HG02884 (cell line): ENCODE data around the gene TPM1.

Source experiments
- ATAC-seq: cut with Tn5 transposase; IDR thresholded peaks from one replicate; pipeline ENCODE4 v1.9.1; 2021; ENCODE audit warnings: mild to moderate bottlenecking, moderate library complexity; ENCODE audit not compliant: unreplicated experiment

The TPM1 gene

DNA sequence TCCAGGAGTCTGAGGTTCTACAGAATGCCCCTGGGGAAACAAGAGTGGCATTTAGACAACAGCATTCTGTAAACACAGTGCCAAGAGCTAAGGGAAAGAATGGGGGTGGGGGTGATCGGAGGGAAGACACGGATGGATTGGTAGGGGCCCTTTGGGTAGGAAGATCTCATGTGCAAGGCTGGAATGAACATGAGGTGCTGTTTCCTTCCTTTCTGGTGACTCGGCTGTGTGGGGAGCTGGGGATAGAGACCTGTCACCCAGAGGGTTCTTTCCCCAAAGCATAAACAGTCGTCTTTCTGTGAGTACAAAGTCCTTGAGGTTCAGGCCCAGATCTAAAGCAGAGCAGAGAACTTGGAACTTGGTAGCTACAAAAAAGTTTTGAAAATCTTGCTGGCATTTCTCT, 11.7 kb downstream of the TPM1 start:
- no peak for ATAC-seq

- no peak for ATAC-seq
These were observed 12.4 kb downstream of the TPM1 start for GRCh38 chr15:63054985-63055384.

DNA sequence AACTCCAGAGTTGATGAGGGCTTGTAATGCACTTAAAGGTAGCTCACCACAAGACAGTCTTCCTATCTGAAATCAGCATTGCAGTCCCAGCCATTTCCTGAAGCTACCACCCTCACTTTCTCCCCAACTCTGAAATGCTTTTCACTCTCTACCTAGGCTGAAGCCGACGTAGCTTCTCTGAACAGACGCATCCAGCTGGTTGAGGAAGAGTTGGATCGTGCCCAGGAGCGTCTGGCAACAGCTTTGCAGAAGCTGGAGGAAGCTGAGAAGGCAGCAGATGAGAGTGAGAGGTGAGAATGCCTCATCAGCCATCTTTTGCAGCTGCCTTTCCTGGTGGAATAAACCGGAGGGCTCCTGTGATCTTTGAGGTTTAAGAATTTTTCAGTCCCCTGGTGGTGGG, 14.3 kb downstream of the TPM1 start:
- no peak for ATAC-seq

- no peak for ATAC-seq
These were observed 15.2 kb downstream of the TPM1 start for GRCh38 chr15:63057468-63058345.

GRCh38 chr15:63059075-63059474, 16.5 kb downstream of the TPM1 start:
- no peak for ATAC-seq

DNA sequence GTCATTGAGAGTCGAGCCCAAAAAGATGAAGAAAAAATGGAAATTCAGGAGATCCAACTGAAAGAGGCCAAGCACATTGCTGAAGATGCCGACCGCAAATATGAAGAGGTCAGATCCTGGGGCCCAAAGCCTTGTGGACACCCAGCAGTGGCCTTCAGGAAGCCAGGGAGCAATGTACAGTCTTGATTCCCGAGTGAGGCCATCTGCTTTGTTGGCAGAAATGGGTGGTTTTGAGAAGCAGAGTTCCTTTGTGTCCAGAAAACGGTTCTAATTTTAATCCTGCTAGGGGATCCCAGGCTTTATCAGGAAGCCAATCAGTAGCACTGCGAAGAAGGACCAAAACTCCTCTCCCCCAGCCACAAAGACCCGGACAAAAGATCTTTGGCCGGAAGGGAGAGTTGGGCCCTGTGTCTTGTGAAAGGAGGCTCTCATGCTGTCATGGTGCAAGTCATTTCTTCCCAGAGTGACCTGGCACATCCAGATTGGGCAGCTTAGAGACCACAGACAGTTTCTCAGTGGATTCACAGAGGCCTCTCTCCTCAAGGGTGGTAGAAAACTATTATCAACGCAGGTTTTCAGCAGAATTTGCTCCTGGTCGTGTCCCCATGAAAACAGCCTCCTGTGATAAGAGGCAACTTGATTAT, 17.1 kb downstream of the TPM1 start:
- ATAC-seq: no peak

DNA sequence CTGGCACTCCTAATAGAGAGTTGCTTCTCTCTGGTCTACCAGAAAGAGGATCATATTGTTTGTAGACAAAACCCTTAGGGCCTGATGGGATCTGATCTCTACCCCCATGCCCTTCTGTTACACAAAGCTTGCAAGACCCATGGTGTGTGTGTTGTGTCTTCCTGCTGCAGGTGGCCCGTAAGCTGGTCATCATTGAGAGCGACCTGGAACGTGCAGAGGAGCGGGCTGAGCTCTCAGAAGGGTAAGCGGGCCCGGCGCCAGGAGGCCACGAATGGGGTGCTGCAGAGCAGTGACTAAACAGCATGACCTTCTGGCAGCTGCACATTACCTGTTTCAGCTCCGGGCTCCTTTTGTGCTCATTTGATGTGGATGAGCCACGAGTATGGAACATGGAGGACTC, 18.2 kb downstream of the TPM1 start:
- no peak for ATAC-seq

DNA sequence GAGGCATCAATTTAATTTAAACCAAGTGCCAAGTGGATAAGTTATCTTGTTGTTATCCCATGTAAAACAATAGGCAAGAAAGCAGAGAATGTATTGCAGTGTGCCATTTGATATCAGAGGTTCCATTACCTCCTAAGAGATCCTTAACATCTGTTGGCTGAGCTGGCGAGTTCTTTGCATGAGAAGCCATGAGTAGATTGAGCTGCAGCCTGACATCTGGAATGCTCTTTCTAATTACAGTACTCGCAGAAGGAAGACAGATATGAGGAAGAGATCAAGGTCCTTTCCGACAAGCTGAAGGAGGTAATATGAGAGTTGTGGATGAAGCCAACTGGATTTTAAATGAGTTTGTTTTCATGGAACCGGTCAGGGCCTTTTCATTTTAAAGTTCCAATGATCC, 19.4 kb downstream of the TPM1 start:
- no peak for ATAC-seq

- no peak for ATAC-seq
These were observed 20.7 kb downstream of the TPM1 start for GRCh38 chr15:63063164-63063756.

DNA sequence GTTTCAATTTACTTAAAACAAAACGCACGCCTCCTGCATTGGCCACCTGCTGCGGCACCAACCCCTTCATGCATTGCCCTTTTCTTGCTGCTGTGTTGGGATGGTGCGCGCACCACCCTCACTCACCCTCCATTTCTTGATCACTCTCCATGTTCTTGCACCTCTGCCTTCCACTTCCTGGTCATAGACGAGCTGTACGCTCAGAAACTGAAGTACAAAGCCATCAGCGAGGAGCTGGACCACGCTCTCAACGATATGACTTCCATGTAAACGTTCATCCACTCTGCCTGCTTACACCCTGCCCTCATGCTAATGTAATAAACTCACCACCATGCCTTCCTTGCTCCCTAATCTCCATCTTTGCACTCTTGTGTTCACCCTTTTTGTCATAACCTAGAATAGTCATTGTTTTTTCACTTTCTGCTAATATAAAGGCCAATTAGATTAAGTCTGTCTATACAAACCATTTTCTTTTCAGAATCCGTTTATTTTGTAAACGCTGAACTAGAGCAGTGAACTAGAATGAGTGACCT, 21.4 kb downstream of the TPM1 start:
- no peak for ATAC-seq

DNA sequence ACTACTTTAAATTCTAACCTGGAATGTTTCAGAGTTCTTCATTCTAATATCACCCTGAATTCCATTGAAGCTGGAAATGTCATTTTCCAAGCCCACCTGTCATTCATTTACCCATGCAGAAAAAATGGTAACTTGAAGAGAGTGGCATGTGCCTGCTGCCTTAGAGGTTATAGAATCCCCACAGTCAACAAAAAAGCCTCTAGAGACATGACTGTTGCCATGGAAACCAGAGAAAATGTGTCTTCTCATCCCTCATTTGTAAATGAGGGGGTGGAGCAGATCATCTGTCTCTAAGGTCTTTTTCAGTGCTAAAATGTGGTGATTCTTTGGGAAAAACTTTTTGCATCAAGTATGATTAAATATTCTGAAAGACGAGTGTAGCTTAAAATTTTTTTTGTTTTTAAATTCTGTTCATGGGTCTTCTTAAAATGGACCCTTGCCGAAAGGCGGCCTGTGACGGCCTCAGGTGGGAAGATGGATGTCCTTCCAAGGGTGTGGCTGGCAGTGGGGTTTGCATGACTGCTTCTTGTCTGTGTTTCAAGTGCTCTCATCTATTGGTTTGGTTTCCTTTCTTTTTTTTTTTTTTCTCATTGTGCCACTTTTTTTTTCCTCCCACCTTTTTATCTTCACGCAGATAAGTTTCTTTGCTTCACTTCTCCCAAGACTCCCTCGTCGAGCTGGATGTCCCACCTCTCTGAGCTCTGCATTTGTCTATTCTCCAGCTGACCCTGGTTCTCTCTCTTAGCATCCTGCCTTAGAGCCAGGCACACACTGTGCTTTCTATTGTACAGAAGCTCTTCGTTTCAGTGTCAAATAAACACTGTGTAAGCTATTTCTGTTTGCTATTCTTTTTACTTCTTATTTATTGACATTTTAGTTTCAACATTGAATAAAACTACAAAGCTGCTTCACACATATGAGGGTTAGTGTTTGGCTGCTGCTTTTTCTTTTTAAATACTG, 23.0 kb downstream of the TPM1 start:
- ATAC-seq: no peak

GRCh38 chr15:63066272-63066671, 23.7 kb downstream of the TPM1 start:
- ATAC-seq: no peak

GRCh38 chr15:63067306-63067705, 24.8 kb downstream of the TPM1 start:
- ATAC-seq: no peak

- ATAC-seq: no peak
These were observed 25.6 kb downstream of the TPM1 start for GRCh38 chr15:63067976-63068743.

GRCh38 chr15:63069616-63070090, 27.1 kb downstream of the TPM1 start:
- no peak for ATAC-seq

DNA sequence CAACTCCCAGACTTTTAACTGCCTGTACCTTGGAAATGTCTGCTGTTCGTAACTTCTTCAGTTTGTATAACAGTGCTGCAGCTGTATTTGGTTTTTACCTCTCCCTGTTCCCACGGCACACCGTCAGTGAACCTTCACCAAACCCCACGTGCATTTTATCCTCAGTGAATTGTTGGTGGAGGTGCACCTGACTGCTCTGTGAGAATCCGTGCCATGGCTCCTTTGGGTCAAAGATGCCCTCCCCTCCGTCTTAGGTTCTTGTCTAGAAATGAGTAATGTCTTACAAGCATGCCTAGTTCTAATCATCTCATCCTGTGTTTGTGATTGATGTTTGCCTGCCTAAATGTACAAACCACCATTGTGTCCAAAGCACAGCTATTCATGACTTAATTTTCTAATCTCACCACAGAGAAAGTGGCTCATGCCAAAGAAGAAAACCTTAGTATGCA, 28.2 kb downstream of the TPM1 start:
- no peak for ATAC-seq

DNA sequence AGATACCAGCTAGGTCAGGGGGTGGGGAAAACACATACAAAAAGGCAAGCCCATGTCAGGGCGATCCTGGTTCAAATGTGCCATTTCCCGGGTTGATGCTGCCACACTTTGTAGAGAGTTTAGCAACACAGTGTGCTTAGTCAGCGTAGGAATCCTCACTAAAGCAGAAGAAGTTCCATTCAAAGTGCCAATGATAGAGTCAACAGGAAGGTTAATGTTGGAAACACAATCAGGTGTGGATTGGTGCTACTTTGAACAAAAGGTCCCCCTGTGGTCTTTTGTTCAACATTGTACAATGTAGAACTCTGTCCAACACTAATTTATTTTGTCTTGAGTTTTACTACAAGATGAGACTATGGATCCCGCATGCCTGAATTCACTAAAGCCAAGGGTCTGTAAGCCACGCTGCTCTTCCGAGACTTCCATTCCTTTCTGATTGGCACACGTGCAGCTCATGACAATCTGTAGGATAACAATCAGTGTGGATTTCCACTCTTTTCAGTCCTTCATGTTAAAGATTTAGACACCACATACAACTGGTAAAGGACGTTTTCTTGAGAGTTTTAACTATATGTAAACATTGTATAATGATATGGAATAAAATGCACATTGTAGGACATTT, 28.9 kb downstream of the TPM1 start:
- no peak for ATAC-seq

DNA sequence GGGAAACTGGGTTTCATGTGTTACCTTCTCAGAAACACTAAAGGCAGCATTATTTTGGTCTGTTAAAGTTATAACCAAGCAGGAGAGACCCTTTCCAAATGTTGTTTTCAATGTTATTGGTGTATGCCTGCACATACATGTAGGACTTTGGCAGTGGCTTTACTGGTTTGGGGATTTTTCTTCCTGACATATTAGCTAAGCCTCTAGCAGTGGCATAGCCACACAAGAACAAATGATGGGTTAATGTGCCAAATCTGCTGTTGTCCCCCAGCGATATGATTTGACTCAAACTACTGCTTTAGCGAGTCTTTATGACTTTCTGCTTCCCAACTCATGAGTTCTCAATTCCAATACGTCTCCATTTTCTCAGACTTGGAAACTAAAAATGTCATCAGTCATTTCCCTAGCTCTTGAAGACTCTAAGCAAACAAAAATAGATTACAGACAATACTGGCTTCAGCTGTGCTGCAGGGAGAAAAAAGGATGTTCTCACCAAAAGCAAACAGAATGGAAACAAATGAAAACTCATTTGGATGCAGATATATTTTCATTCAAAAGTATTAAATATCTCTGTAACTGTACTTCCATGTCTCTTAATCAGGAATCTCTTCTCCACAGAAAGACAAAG, 29.6 kb downstream of the TPM1 start:
- ATAC-seq: no peak

- no peak for ATAC-seq
These were observed 30.3 kb downstream of the TPM1 start for GRCh38 chr15:63072809-63073277.
